ENCODE data around the gene MMP3. TPM values are rescaled to one million over a fixed set of nuclear protein-coding genes. Genes with fewer than 3 reads are reported as not detected.

Gene MMP3
- not detected for total RNA-seq

DNA sequence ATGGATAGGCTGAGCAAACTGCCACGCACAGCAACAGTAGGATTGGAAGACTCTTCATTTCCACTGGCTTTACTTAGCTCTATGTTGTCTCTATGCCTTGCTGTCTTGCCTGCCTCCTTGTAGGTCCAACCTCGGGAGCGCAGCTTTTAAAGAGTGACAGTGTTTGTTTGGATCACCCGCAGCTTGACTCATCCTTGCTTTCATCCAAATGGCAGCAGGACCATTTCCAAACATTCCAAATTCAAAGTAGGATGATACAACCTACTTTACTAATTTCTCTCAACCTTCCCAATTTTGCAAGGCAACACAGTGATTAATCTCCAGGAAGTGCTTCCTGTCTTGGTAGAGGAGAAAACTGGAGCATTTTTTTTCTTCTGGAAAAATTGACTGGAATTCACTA is at the start of gene MMP3:
Gene MMP3 (minus strand): TSS at position 121 of the 400 bp plus-strand sequence. CDS start 63 bp downstream, at position 58.
- TF ChIP-seq, protein P1, sequence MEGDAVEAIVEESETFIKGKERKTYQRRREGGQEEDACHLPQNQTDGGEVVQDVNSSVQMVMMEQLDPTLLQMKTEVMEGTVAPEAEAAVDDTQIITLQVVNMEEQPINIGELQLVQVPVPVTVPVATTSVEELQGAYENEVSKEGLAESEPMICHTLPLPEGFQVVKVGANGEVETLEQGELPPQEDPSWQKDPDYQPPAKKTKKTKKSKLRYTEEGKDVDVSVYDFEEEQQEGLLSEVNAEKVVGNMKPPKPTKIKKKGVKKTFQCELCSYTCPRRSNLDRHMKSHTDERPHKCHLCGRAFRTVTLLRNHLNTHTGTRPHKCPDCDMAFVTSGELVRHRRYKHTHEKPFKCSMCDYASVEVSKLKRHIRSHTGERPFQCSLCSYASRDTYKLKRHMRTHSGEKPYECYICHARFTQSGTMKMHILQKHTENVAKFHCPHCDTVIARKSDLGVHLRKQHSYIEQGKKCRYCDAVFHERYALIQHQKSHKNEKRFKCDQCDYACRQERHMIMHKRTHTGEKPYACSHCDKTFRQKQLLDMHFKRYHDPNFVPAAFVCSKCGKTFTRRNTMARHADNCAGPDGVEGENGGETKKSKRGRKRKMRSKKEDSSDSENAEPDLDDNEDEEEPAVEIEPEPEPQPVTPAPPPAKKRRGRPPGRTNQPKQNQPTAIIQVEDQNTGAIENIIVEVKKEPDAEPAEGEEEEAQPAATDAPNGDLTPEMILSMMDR (IDR thresholded peaks at IDR 0.05), result no peak
- no peaks in the 10 kb centered on the region for H3K36me3 Mint-ChIP-seq (ENCODE audit: low read depth)
- intact Hi-C loops (cut with micrococcal nuclease), result no loop called here
- ChIA-PET POLR2A (no interaction called here), CTCF (no interaction called here)
- DNase-seq, result no peak
- no peak within 1 kb of the TSS for H3K4me3 Mint-ChIP-seq
- H3K27me3 Mint-ChIP-seq, result peaks cover 3% of the 10 kb centered on the region
- H3K9me3 Mint-ChIP-seq, result no peaks in the 10 kb centered on the region
- ATAC-seq, result no peak
- no peaks in the 10 kb centered on the region for H3K4me1 Mint-ChIP-seq (ENCODE audit: low read depth)
- no peak within 1 kb of the TSS for H3K27ac Mint-ChIP-seq

DNA sequence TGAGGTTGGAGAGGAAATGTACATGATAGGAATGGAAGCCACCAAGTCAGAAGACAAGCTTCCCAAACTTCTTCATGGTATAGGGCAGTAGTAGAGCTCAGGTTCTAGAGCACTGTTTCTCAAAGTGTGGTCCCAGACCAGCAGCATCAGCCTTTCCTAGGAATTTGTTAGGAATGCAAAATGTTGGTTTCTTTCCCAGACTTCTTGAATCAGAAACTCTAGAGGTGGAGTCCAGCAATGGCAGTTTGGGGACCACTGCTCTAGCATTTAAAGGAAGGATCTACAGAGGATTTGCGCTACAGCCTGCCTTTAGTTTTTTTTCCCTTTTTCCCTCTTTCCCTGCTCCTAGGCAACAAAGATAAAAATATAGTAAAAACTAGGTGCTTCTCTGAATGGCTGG is 48.3 kb upstream of the MMP3 start:
- Mint-ChIP-seq H3K36me3 (ENCODE audit: low read depth) (no peaks in the 10 kb centered on the region), H3K27ac (no peak overlapping the region), H3K9me3 (peaks cover 1% of the 10 kb centered on the region), H3K4me1 (ENCODE audit: low read depth) (no peaks in the 10 kb centered on the region), H3K27me3 (peaks cover 6% of the 10 kb centered on the region), H3K4me3 (no peak overlapping the region)
- intact Hi-C loops (cut with micrococcal nuclease), result no loop called here
- TF ChIP-seq, protein P1 (IDR thresholded peaks at IDR 0.05), result no peak
- DNase-seq, result no peak
- CTCF ChIA-PET, result no interaction called here
- no peak for ATAC-seq
- POLR2A ChIA-PET, result no interaction called here

DNA sequence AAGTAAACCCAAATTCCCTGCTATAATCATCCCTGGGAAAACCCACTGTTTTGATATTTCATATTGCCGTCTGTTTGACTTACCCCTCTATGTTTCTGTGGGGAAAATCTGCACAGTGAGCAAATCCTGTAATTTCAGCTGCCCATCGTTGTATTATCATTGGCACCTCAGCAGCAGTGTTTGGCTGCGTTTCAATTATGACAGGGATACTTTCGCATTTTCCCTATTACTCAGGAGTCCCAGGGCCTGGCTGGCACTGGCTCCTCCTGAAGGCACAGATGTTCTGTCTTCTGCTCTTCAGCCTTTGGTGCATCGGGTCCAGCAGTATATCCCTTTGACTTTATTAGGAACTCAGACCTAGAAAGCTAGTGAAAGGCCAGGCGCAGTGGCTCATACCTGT is 43.6 kb upstream of the MMP3 start:
- ChIA-PET CTCF (no interaction called here), POLR2A (no interaction called here)
- no peaks in the 10 kb centered on the region for H3K9me3 Mint-ChIP-seq
- no peak overlapping the region for H3K27ac Mint-ChIP-seq
- H3K27me3 Mint-ChIP-seq, result peaks cover 6% of the 10 kb centered on the region
- no peaks in the 10 kb centered on the region for H3K36me3 Mint-ChIP-seq (ENCODE audit: low read depth)
- TF ChIP-seq, protein P1 (IDR thresholded peaks at IDR 0.05), result no peak
- peaks cover 2% of the 10 kb centered on the region for H3K4me1 Mint-ChIP-seq (ENCODE audit: low read depth)
- intact Hi-C loops (cut with micrococcal nuclease), result no loop called here
- no peak overlapping the region for H3K4me3 Mint-ChIP-seq
- no peak for ATAC-seq
- no peak for DNase-seq

DNA sequence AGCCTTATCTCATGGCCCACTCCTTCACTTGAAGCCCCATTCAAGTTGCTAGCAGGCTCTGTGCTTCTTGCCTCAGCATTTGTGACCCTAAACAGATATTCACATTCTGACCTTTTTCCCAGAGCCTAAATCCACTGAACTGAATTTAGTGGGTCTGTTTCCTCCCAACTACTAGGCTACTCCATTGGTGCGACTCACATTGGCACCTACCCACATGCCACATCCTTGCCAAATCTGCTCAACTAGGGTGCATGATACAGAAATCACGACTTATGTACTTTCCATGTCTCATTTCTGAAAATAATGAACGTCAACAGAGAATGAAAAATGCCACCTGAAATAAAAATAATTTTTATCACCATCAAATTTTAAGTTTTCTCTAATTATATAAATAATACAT is 39.7 kb upstream of the MMP3 start:
- Mint-ChIP-seq H3K27me3 (peaks cover 3% of the 10 kb centered on the region), H3K27ac (no peak overlapping the region), H3K4me1 (ENCODE audit: low read depth) (peaks cover 2% of the 10 kb centered on the region), H3K36me3 (ENCODE audit: low read depth) (no peaks in the 10 kb centered on the region), H3K4me3 (no peak overlapping the region), H3K9me3 (no peaks in the 10 kb centered on the region)
- ATAC-seq, result no peak
- TF ChIP-seq, protein P1 (IDR thresholded peaks at IDR 0.05), result no peak
- ChIA-PET POLR2A (no interaction called here), CTCF (no interaction called here)
- intact Hi-C loops (cut with micrococcal nuclease), result no loop called here
- DNase-seq, result no peak

DNA sequence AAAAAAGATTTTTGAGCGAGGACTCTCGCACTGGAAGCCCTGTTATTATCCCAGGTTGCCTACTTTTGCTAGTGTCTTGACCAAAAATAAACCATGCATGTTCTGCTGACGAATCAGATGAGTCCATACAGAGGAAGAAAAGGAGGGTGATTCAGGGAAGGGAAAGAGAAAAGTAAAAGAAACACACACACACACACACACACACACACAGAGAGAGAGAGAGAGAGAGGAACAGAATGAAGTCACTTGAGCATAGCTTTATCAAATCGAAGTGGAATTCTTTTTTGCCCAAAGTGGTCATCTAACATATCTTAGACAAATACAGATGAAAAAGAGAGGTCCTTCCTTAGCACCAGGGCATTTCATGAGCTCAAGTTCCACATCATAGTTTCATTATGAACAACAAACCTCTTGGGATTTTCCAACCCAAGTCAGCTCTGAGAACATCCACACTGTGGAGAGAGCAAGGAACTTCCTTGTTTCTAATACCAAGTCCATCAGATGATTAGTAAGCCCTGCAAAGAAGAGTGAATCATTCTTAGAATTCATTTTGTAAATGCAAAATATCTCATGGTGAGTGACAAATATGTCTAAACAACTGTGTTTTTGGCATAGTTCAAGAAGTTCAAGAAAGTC is 39.1 kb upstream of the MMP3 start:
- ChIA-PET POLR2A (no interaction called here), CTCF (no interaction called here)
- intact Hi-C loops (cut with micrococcal nuclease), result no loop called here
- no peak overlapping the region for H3K27ac Mint-ChIP-seq
- H3K27me3 Mint-ChIP-seq, result peaks cover 3% of the 10 kb centered on the region
- DNase-seq (no peak), ATAC-seq (no peak)
- TF ChIP-seq, protein P1 (IDR thresholded peaks at IDR 0.05), result no peak
- H3K36me3 Mint-ChIP-seq (ENCODE audit: low read depth), result no peaks in the 10 kb centered on the region
- H3K9me3 Mint-ChIP-seq, result no peaks in the 10 kb centered on the region
- no peak overlapping the region for H3K4me3 Mint-ChIP-seq
- peaks cover 2% of the 10 kb centered on the region for H3K4me1 Mint-ChIP-seq (ENCODE audit: low read depth)
